H1 (cell line): ENCODE results near the gene PDE4B. TPM values are rescaled to one million over a fixed set of nuclear protein-coding genes. Genes with fewer than 3 reads are reported as not detected.

Experiments
- CTCF ChIA-PET: fragments of 300-600 bp; sonication (Branson Sonifier 250); formaldehyde crosslinking; loops from one replicate; lab custom pipeline; 2021; ENCODE audit not compliant: partially characterized antibody; lab: Charles Lee
- POLR2A ChIA-PET: fragments of 300-600 bp; sonication (Branson Sonifier 250); formaldehyde crosslinking; loops from one replicate; lab custom pipeline; 2021; ENCODE audit warnings: inconsistent platforms; ENCODE audit not compliant: partially characterized antibody; lab: Charles Lee
- DNase-seq, 2 experiments: peaks; one replicate each; pipeline versions ENCODE4 v3.0.0 to v3.0.0-alpha.2; 2010 to 2022; ENCODE audit warnings: low spot score in 2 of 2, low read depth in 1 of 2, mixed read lengths in 1 of 2
- FAIRE-seq: peaks from 2 replicates; lab custom pipeline; 2011; peaks lifted over from hg19 to GRCh38; lab: Jason Lieb, UNC
- H2AFZ ChIP-seq: 2 replicates; pipeline ENCODE4 v1.8.1; 2012; ENCODE audit warnings: low read length, inconsistent platforms
- H2AK5ac ChIP-seq: 2 replicates; pipeline ENCODE4 v1.6.1; 2013; ENCODE audit warnings: low read depth, low read length
- H2BK120ac ChIP-seq: replicated peaks from 2 replicates; pipeline ENCODE3; 2013; ENCODE audit warnings: low read depth, low read length, inconsistent platforms
- H2BK12ac ChIP-seq: 2 replicates; pipeline ENCODE4 v1.6.1; 2013; ENCODE audit warnings: low read depth, low read length
- H2BK15ac ChIP-seq: 2 replicates; pipeline ENCODE4 v1.6.1; 2013; ENCODE audit warnings: low read length
- H2BK20ac ChIP-seq: 2 replicates; pipeline ENCODE4 v1.6.1; 2013; ENCODE audit warnings: low read length
- H2BK5ac ChIP-seq: 2 replicates; pipeline ENCODE4 v1.6.1; 2013; ENCODE audit warnings: low read depth, low read length
- H3K14ac ChIP-seq: 2 replicates; pipeline ENCODE4 v1.6.1; 2013; ENCODE audit warnings: inconsistent platforms; ENCODE audit not compliant: insufficient read length
- H3K18ac ChIP-seq: 2 replicates; pipeline ENCODE4 v1.6.1; 2013; ENCODE audit warnings: low read length; ENCODE audit errors: extremely low read depth
- H3K23ac ChIP-seq: 2 replicates; pipeline ENCODE4 v1.6.1; 2013; ENCODE audit warnings: inconsistent platforms; ENCODE audit not compliant: insufficient read length
- H3K23me2 ChIP-seq: 2 replicates; pipeline ENCODE4 v1.6.1; 2013; ENCODE audit warnings: low read depth, low read length
- H3K27ac ChIP-seq: 2 replicates; pipeline ENCODE4 v1.6.1; 2011; ENCODE audit warnings: low read depth, low read length, inconsistent platforms
- H3K27me3 ChIP-seq, 4 experiments: replicated peaks in 1 of 4; 1 replicate in 1 of 4; 2 replicates in 3 of 4; pipeline versions ENCODE4 v1.6.1 to v1.8.1; 2011 to 2013; ENCODE audit warnings: low read length in 3 of 4, mild to moderate bottlenecking in 3 of 4, inconsistent platforms in 2 of 4, mixed read lengths in 2 of 4, moderate library complexity in 1 of 4; ENCODE audit not compliant: control insufficient read depth in 3 of 4, insufficient read depth in 3 of 4; ENCODE audit errors: extremely low read depth in 1 of 4
- H3K36me3 ChIP-seq, 4 experiments: 2 replicates each; pipeline versions ENCODE4 v1.6.1 to v1.8.1; 2011 to 2013; ENCODE audit warnings: mild to moderate bottlenecking in 4 of 4, low read length in 3 of 4, moderate library complexity in 2 of 4, control low read depth in 1 of 4, inconsistent platforms in 1 of 4; ENCODE audit not compliant: insufficient read depth in 4 of 4, control insufficient read depth in 2 of 4
- H3K4ac ChIP-seq: replicated peaks from 2 replicates; pipeline ENCODE3; 2013; ENCODE audit warnings: low read length, low read depth, mixed read lengths, inconsistent platforms; ENCODE audit not compliant: insufficient read length
- H3K4me1 ChIP-seq, 4 experiments: replicated peaks in 1 of 4; 1 replicate in 1 of 4; 2 replicates in 3 of 4; pipeline versions ENCODE4 v1.6.1 to v1.8.1; 2011 to 2013; ENCODE audit warnings: low read length in 3 of 4, inconsistent platforms in 2 of 4, mixed read lengths in 1 of 4; ENCODE audit not compliant: insufficient read depth in 4 of 4, control insufficient read depth in 3 of 4
- H3K4me2 ChIP-seq, 2 experiments: 2 replicates each; pipeline versions ENCODE4 v1.6.1 to v1.8.1; 2011 to 2013; ENCODE audit warnings: low read depth in 2 of 2, low read length in 2 of 2, control low read depth in 1 of 2, inconsistent platforms in 1 of 2, mild to moderate bottlenecking in 1 of 2; ENCODE audit not compliant: insufficient read depth in 1 of 2
- H3K4me3 ChIP-seq, 4 experiments: fragments of 200-600, 300-600 bp in 1 of 4; sonication (generic), shearing (Covaris generic), sonication (Bioruptor Twin) in 1 of 4; 2 replicates each; pipeline versions ENCODE4 v1.5.1 to v1.8.1; 2011 to 2016; ENCODE audit warnings: low read length in 4 of 4, low read depth in 3 of 4, control low read depth in 2 of 4, inconsistent platforms in 2 of 4, mild to moderate bottlenecking in 2 of 4, mixed read lengths in 1 of 4, moderate library complexity in 1 of 4; ENCODE audit not compliant: insufficient read depth in 2 of 4; ENCODE audit errors: extremely low read depth in 1 of 4
- H3K56ac ChIP-seq: replicated peaks from 2 replicates; pipeline ENCODE3; 2013; ENCODE audit warnings: low read depth, mild to moderate bottlenecking, mixed read lengths, low read length, inconsistent platforms; ENCODE audit not compliant: insufficient read length
- H3K79me1 ChIP-seq: 2 replicates; pipeline ENCODE4 v1.6.1; 2013; ENCODE audit warnings: low read depth, low read length, control low read depth
- H3K79me2 ChIP-seq, 2 experiments: 2 replicates each; pipeline versions ENCODE4 v1.6.1 to v1.8.1; 2012 to 2013; ENCODE audit warnings: low read length in 2 of 2, mild to moderate bottlenecking in 2 of 2, inconsistent platforms in 1 of 2; ENCODE audit not compliant: insufficient read depth in 2 of 2, control insufficient read depth in 1 of 2
- H3K9ac ChIP-seq, 4 experiments: replicated peaks in 1 of 4; 1 replicate in 1 of 4; 2 replicates in 3 of 4; pipeline versions ENCODE4 v1.6.1 to v1.8.1; 2011 to 2013; ENCODE audit warnings: low read depth in 3 of 4, low read length in 3 of 4, control low read depth in 2 of 4, mild to moderate bottlenecking in 2 of 4, moderate library complexity in 2 of 4, inconsistent platforms in 1 of 4; ENCODE audit errors: extremely low read depth in 1 of 4
- H3K9me3 ChIP-seq, 2 experiments: 2 replicates each; pipeline versions ENCODE4 v1.6.1 to v1.8.1; 2012 to 2013; ENCODE audit warnings: mild to moderate bottlenecking in 2 of 2, moderate library complexity in 2 of 2, control low read depth in 1 of 2, inconsistent platforms in 1 of 2, low read depth in 1 of 2, low read length in 1 of 2, mixed read lengths in 1 of 2; ENCODE audit not compliant: insufficient read depth in 2 of 2
- H4K20me1 ChIP-seq, 2 experiments: replicated peaks in 1 of 2; 2 replicates each; pipeline versions ENCODE3 to v1.8.1; 2011 to 2013; ENCODE audit warnings: inconsistent platforms in 2 of 2, low read length in 2 of 2, mild to moderate bottlenecking in 1 of 2; ENCODE audit not compliant: insufficient read depth in 2 of 2, control insufficient read depth in 1 of 2
- H4K5ac ChIP-seq: 2 replicates; pipeline ENCODE4 v1.6.1; 2013; ENCODE audit warnings: low read length, low read depth, mixed read lengths, inconsistent platforms; ENCODE audit not compliant: insufficient read length
- H4K8ac ChIP-seq: 2 replicates; pipeline ENCODE4 v1.8.0; 2013; ENCODE audit warnings: mild to moderate bottlenecking, moderate library complexity, low read length, inconsistent platforms; ENCODE audit not compliant: insufficient read depth; ENCODE audit errors: extremely low read depth
- H4K91ac ChIP-seq: replicated peaks from 2 replicates; pipeline ENCODE3; 2013; ENCODE audit warnings: low read length, mixed read lengths, inconsistent platforms; ENCODE audit not compliant: insufficient read length
- ASH2L ChIP-seq: fragments of 200-600, 300-600 bp; sonication (generic); IDR thresholded peaks from one replicate; pipeline ENCODE4 v1.7.1; 2017; ENCODE audit warnings: low read length
- BCL11A ChIP-seq, 2 experiments: IDR thresholded peaks; one replicate each; pipeline ENCODE4 v1.6.1; 2011; ENCODE audit warnings: low read depth in 2 of 2, low read length in 2 of 2, mild to moderate bottlenecking in 2 of 2
- NANOG ChIP-seq: IDR thresholded peaks from 2 replicates; pipeline ENCODE4 v1.6.1; 2011; ENCODE audit warnings: low read length, low read depth, mild to moderate bottlenecking, inconsistent platforms; ENCODE audit not compliant: insufficient read depth, poor library complexity, severe bottlenecking
- NRF1 ChIP-seq: IDR thresholded peaks from 2 replicates; pipeline ENCODE4 v1.6.1; 2011; ENCODE audit warnings: mild to moderate bottlenecking, low read depth, low read length, improper control_type of control experiment
- PHF8 ChIP-seq: fragments of 200-600 bp; sonication (generic); conservative IDR thresholded peaks from 2 replicates; pipeline ENCODE4 v1.7.1; 2012; ENCODE audit warnings: low read depth, mild to moderate bottlenecking, inconsistent platforms, low read length, moderate library complexity
- POLR2A ChIP-seq, 2 experiments: IDR thresholded peaks; 1 replicate in 1 of 2; 2 replicates in 1 of 2; pipeline ENCODE4 v1.6.1; 2011; ENCODE audit warnings: low read depth in 2 of 2, low read length in 2 of 2, mild to moderate bottlenecking in 2 of 2; ENCODE audit errors: control extremely low read depth in 1 of 2
- POLR2AphosphoS5 ChIP-seq: IDR thresholded peaks from 2 replicates; pipeline ENCODE4 v1.6.1; 2011; ENCODE audit warnings: low read depth, low read length
- RFX5 ChIP-seq: IDR thresholded peaks from 2 replicates; pipeline ENCODE4 v1.6.1; 2011; ENCODE audit warnings: low read depth, low read length, improper control_type of control experiment, borderline replicate concordance
- SAP30 ChIP-seq: fragments of 300-600 bp; sonication (generic); IDR thresholded peaks from 2 replicates; pipeline ENCODE4 v1.7.1; 2012; ENCODE audit warnings: low read length, moderate library complexity, mild to moderate bottlenecking, inconsistent platforms; ENCODE audit not compliant: insufficient read depth, insufficient replicate concordance
- SIRT6 ChIP-seq: IDR thresholded peaks from one replicate; pipeline ENCODE4 v1.7.1; 2012; ENCODE audit warnings: low read length, inconsistent platforms
- SP2 ChIP-seq: IDR thresholded peaks from 2 replicates; pipeline ENCODE4 v1.6.1; 2012; ENCODE audit warnings: mild to moderate bottlenecking, low read length, inconsistent platforms
- SRF ChIP-seq: IDR thresholded peaks from 2 replicates; pipeline ENCODE4 v1.6.1; 2011; ENCODE audit warnings: mild to moderate bottlenecking, low read depth, low read length, moderate library complexity
- TBP ChIP-seq: IDR thresholded peaks from 2 replicates; pipeline ENCODE4 v1.6.1; 2011; ENCODE audit warnings: low read depth, low read length, improper control_type of control experiment
- WGBS, 2 experiments: shearing (Covaris generic) in 1 of 2; methylation state at CpG; one replicate each; pipeline versions ENCODE4 v1.1.6 to v1.1.7; 2013 to 2015; ENCODE audit warnings: low lambda C conversion rate in 2 of 2, mixed read lengths in 2 of 2, inconsistent platforms in 1 of 2, low coverage in 1 of 2, missing lambda C conversion rate in 1 of 2; ENCODE audit not compliant: insufficient replicate concordance in 2 of 2, insufficient coverage in 1 of 2, insufficient read length in 1 of 2; ENCODE audit errors: extremely low coverage in 1 of 2, missing lambda C conversion rate in 1 of 2; 5-methylcytosine and 5-hydroxymethylcytosine counted together
- polyA plus RNA-seq, 7 experiments: library from polyadenylated mRNA; depleted of rRNA in 3 of 7; stranded (reverse) in 5 of 7; unstranded in 2 of 7; fragments of >200 nt in 5 of 7; fragments of 200-250 nt in 2 of 7; gene quantifications; 1 replicate in 5 of 7; 2 replicates in 1 of 7; 4 replicates in 1 of 7; pipeline versions ENCODE4 v1.2.1 to v1.2.3, GENCODE V29; 2011 to 2013; ENCODE audit warnings: missing spikeins in 2 of 7, mixed read lengths in 2 of 7
- total RNA-seq: library from RNA; stranded (reverse); fragmentation: NEBNext Ultra II Directional; extraction: Animal tissue kit (Norgen Biotek cat#: 25700); gene quantifications from 2 replicates; pipeline ENCODE4 v1.2.1, GENCODE V29; 2021
- TF ChIP-seq, protein P1 (sequence below): IDR thresholded peaks from 2 replicates; pipeline ENCODE4 v1.6.1; 2011; ENCODE audit warnings: low read length, improper control_type of control experiment

The PDE4B gene
- total and polyA plus RNA-seq, 2 of the 8 experiments (the other 6 are each of a cell fraction or from before 2014, with no cell fraction given), result 5.0 to 15.1 TPM

DNA sequence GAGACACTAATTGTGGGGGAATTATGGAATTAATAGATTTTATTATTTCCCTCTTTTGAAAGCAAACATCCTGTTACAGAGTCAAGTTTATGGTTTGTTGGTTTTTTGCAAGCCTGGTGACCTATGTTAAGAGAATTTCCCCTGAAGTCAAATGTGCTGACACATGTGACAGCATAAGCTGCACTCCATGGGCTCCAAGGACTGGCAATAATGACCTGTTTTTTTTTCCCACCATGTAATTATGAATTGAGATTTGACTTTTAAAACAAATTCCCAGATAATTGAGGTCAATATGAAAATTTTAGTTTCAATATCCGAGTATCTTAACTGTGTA, 498.8 kb downstream of the PDE4B start:
- no peak overlapping the region for H3K56ac ChIP-seq
- no peaks in the 10 kb centered on the region for H3K4me1 ChIP-seq
- no peak overlapping the region for H4K91ac ChIP-seq
- H2BK120ac ChIP-seq, result no peak overlapping the region
- no peak overlapping the region for H2BK5ac ChIP-seq
- DNase-seq, result no peak
- H3K14ac ChIP-seq, result no peak overlapping the region
- 92% methylated on average over 1 of the region's 1 CpG; no CpG with 5 or more reads in 1 of the 2 experiments for WGBS, 2 experiments
- H4K8ac ChIP-seq, result no peak overlapping the region
- no peaks in the 10 kb centered on the region for H3K79me2 ChIP-seq
- H3K27me3 ChIP-seq, result no peaks in the 10 kb centered on the region
- no peak overlapping the region for H2BK20ac ChIP-seq
- no peak for FAIRE-seq
- no peak overlapping the region for H4K5ac ChIP-seq
- no peak overlapping the region for H2BK12ac ChIP-seq
- H3K9ac ChIP-seq, result no peak overlapping the region
- ChIA-PET POLR2A (interaction anchor here (0.7 kb wide), 1 partner anchor 91 kb away, joined by 3 read pairs; no protein-coding TSS in a partner anchor), CTCF (interaction anchor here (1.2 to 1.7 kb wide), 3 partner anchors 10 to 155 kb away, joined by 3 to 7 read pairs (median 4); no protein-coding TSS in a partner anchor)
- no peak overlapping the region for H3K4me2 ChIP-seq
- H3K4ac ChIP-seq, result no peak overlapping the region
- H2BK15ac ChIP-seq, result no peak overlapping the region
- H2AFZ ChIP-seq, result no peak overlapping the region
- H3K18ac ChIP-seq, result no peak overlapping the region
- no peaks in the 10 kb centered on the region; the same call in 1 of the 2 replicates for H3K23me2 ChIP-seq
- H4K20me1 ChIP-seq, result no peaks in the 10 kb centered on the region
- H3K9me3 ChIP-seq, result no peaks in the 10 kb centered on the region
- no peak overlapping the region for H3K27ac ChIP-seq
- no peaks in the 10 kb centered on the region for H3K79me1 ChIP-seq
- H3K4me3 ChIP-seq, result no peak overlapping the region
- H3K36me3 ChIP-seq, result no peaks in the 10 kb centered on the region
- H2AK5ac ChIP-seq, result no peak overlapping the region
- no peak overlapping the region for H3K23ac ChIP-seq
- TF ChIP-seq, protein P1, sequence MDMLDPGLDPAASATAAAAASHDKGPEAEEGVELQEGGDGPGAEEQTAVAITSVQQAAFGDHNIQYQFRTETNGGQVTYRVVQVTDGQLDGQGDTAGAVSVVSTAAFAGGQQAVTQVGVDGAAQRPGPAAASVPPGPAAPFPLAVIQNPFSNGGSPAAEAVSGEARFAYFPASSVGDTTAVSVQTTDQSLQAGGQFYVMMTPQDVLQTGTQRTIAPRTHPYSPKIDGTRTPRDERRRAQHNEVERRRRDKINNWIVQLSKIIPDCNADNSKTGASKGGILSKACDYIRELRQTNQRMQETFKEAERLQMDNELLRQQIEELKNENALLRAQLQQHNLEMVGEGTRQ, result no peak
- TF ChIP-seq TBP, result no peak
- no peak for TF ChIP-seq PHF8
- no peak for TF ChIP-seq BCL11A (IDR thresholded peaks at IDR 0.05; ENCODE audit: low read depth in 2 of 2, low read length in 2 of 2)
- TF ChIP-seq ASH2L, result no peak
- TF ChIP-seq SAP30, result no peak
- no peak for TF ChIP-seq POLR2AphosphoS5
- TF ChIP-seq NANOG, result no peak
- TF ChIP-seq NRF1, result no peak
- TF ChIP-seq SIRT6, result no peak
- no peak for TF ChIP-seq POLR2A (IDR thresholded peaks at IDR 0.05; ENCODE audit: control extremely low read depth in 1 of 2, low read depth in 2 of 2, low read length in 2 of 2)
- TF ChIP-seq SRF, result no peak
- TF ChIP-seq SP2, result no peak
- TF ChIP-seq RFX5, result no peak
